BJ (cell line): ENCODE results near the gene TRABD2B. TPM values are rescaled to one million over a fixed set of nuclear protein-coding genes. Genes with fewer than 3 reads are reported as not detected.

Experiments
- CTCF ChIA-PET: fragments of 350-600 bp; formaldehyde crosslinking; extraction: SDS; loops from one replicate; lab custom pipeline; 2021; ENCODE audit warnings: antibody characterized with exemption, inconsistent platforms; lab: Yijun Ruan, JAX
- POLR2A ChIA-PET: fragments of 300-600 bp; sonication (Branson Sonifier 250); formaldehyde crosslinking; extraction: SDS; loops from one replicate; lab custom pipeline; 2021; ENCODE audit warnings: antibody characterized with exemption; lab: Charles Lee
- DNase-seq: peaks from one replicate; pipeline ENCODE4 v3.0.0-alpha.2; 2011; ENCODE audit warnings: low read depth
- H3K27me3 ChIP-seq: 2 replicates; pipeline ENCODE4 v1.6.0; 2011; ENCODE audit warnings: low read length; ENCODE audit not compliant: control insufficient read depth, insufficient read depth
- H3K36me3 ChIP-seq: 2 replicates; pipeline ENCODE4 v1.5.1; 2011; ENCODE audit warnings: low read length; ENCODE audit not compliant: control insufficient read depth, insufficient read depth
- H3K4me3 ChIP-seq: 2 replicates; pipeline ENCODE4 v1.5.1; 2011; ENCODE audit warnings: low read depth, mild to moderate bottlenecking, control low read depth, low read length
- polyA plus RNA-seq: library from polyadenylated mRNA; depleted of rRNA; stranded (reverse); fragments of >200 nt; gene quantifications from 2 replicates; pipeline ENCODE4 v1.2.3, GENCODE V29; 2011
- TF ChIP-seq, protein P1 (sequence below): IDR thresholded peaks from 2 replicates; pipeline ENCODE4 v1.5.1; 2011; ENCODE audit warnings: low read depth, mild to moderate bottlenecking, control low read depth, inconsistent platforms, low read length, moderate library complexity; ENCODE audit not compliant: insufficient read depth

Gene TRABD2B
- polyA plus RNA-seq, 1 experiment, result not detected

DNA sequence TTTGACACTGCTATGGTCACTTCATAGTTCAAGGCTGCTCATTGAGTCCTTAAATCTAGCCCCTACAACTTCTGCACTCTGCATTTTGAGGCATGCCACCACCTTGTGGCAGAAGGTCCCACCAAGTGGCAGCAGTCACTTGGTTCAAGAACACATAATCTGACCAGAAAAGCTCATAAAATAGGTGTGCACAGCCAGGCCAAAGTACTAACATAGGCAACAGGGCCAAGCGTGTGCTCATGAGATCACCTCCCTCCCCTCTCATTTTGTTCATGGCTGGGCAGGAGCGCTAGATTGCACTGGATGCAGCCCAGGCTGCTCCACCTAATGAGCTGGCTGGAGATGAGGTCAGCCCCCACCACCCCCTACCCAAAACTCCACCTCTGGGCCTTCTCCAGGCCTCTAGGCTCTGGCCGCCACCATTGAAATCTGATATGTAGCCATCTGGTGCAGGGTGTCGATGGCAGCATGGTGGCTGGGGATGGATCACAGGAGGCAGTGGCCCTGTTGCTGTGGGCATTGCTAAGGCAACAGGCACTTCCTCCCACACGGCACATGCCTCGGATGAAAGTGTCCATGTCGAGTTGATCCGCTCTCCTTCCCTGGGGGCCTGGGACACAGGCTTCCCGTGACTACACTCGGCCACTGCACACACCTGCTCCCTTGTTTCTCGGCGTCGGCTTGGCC lies 193.2 kb downstream of the TRABD2B start:
- CTCF ChIA-PET, result no interaction called here
- TF ChIP-seq, protein P1, sequence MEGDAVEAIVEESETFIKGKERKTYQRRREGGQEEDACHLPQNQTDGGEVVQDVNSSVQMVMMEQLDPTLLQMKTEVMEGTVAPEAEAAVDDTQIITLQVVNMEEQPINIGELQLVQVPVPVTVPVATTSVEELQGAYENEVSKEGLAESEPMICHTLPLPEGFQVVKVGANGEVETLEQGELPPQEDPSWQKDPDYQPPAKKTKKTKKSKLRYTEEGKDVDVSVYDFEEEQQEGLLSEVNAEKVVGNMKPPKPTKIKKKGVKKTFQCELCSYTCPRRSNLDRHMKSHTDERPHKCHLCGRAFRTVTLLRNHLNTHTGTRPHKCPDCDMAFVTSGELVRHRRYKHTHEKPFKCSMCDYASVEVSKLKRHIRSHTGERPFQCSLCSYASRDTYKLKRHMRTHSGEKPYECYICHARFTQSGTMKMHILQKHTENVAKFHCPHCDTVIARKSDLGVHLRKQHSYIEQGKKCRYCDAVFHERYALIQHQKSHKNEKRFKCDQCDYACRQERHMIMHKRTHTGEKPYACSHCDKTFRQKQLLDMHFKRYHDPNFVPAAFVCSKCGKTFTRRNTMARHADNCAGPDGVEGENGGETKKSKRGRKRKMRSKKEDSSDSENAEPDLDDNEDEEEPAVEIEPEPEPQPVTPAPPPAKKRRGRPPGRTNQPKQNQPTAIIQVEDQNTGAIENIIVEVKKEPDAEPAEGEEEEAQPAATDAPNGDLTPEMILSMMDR, result no peak
- Histone ChIP-seq H3K27me3 (no peaks in the 10 kb centered on the region), H3K4me3 (no peak overlapping the region), H3K36me3 (no peaks in the 10 kb centered on the region)
- no peak for DNase-seq
- POLR2A ChIA-PET, result no interaction called here

DNA sequence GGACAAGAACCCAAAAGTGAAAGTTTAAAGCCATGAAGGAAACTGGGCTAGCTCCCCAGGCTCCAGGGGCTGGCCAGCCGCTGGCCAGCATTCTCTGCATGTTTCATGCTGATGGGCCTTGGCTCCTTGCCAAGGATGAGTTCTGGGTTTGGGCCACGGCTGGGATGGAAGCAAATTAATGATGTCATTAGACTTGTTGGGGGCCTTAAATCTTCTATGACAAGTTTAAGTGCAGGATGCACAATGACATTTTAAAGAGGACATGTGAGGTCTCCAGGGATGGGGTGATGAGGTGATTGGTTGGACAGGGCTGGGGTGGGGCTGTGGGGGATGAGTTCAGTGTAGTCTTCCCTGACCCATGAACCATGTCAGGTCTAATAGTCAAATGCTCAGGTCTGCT lies 199.6 kb downstream of the TRABD2B start:
- no peaks in the 10 kb centered on the region for H3K36me3 ChIP-seq
- TF ChIP-seq, protein P1, result no peak
- DNase-seq, result no peak
- CTCF ChIA-PET, result no interaction called here
- H3K27me3 ChIP-seq, result no peaks in the 10 kb centered on the region
- H3K4me3 ChIP-seq, result no peak overlapping the region
- POLR2A ChIA-PET, result no interaction called here

DNA sequence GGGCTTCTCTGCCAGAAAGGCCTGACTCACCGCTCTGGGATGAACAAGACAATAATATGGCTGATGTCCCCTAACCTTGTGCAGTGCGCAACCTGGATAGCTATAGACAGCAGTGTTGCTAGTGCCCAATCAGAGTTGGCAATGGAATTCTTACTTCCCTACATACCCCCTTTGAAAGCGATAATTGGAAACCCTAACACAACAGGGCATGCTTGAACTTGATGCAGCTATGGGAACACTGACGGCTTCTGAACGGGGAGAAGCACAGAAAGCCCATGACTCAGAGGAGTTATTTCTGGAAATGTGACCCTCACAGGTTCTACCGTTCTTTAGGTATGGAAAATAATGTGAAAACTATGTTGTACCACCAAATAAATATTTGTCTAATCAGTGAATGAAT lies 200.6 kb downstream of the TRABD2B start:
- ChIA-PET POLR2A (no interaction called here), CTCF (no interaction called here)
- Histone ChIP-seq H3K4me3 (no peak overlapping the region), H3K27me3 (no peaks in the 10 kb centered on the region), H3K36me3 (no peaks in the 10 kb centered on the region)
- TF ChIP-seq, protein P1, result no peak
- DNase-seq, result no peak

DNA sequence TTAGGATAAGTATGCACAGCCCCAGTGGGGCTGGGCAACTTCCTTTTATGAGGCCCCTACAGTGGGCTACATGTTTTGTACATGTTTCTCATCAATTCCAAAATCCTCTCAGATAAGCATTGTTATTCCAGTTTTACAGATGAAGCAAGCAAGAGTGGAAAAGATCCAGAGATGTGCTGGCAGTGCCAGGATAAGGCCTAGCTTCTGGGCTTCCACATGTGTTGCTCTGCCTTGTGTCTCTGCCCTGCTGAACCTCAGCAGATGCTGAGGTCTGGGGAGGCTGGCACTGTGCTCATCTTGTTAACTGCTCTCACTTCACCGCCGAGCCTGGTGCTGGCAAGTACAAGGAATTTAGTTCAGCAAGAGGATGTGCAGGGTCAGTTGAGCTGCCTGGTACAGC lies 202.1 kb downstream of the TRABD2B start:
- TF ChIP-seq, protein P1, result no peak
- ChIA-PET CTCF (no interaction called here), POLR2A (no interaction called here)
- Histone ChIP-seq H3K36me3 (no peaks in the 10 kb centered on the region), H3K27me3 (no peaks in the 10 kb centered on the region), H3K4me3 (no peak overlapping the region)
- DNase-seq, result no peak

DNA sequence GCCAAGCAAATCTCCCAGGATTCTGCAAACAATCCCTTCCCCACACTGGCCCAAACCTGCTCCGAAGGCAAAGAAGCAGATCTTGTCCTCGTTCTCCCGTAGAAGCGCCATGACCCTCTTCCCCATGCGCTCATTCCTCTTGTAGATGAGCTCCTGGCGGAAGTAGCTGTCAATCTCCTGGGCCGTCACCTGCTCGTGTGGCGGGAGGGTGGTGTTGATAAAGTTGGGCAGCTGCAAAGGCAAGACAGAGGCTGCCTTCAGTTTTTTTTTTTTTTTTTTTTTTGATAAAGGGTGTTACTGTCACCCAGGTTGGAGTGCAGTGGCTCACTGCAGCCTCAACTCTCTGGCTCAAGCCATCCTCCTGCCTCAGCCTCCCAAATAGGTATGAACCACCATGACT lies 202.7 kb downstream of the TRABD2B start:
- POLR2A ChIA-PET, result no interaction called here
- H3K4me3 ChIP-seq, result no peak overlapping the region
- H3K36me3 ChIP-seq, result no peaks in the 10 kb centered on the region
- DNase-seq, result no peak
- CTCF ChIA-PET, result no interaction called here
- TF ChIP-seq, protein P1, result no peak
- no peaks in the 10 kb centered on the region for H3K27me3 ChIP-seq
